HUES6 (cell line): Measurements from ENCODE around the gene AMELY.
"Not testable (repeated sequence)": the region's sequence is repeated elsewhere in the genome, so short reads cannot be mapped to it uniquely, and the experiment has no call there.

Experiments
- H3K27ac ChIP-seq: 2 replicates; pipeline ENCODE4 v1.7.0; 2013; ENCODE audit warnings: low read depth, mild to moderate bottlenecking, low read length, inconsistent platforms
- H3K27me3 ChIP-seq: 2 replicates; pipeline ENCODE4 v1.6.1; 2013; ENCODE audit warnings: low read length; ENCODE audit not compliant: control insufficient read depth, insufficient read depth
- H3K36me3 ChIP-seq: 2 replicates; pipeline ENCODE4 v1.6.1; 2013; ENCODE audit warnings: low read length; ENCODE audit not compliant: control insufficient read depth, insufficient read depth
- H3K4me1 ChIP-seq: 2 replicates; pipeline ENCODE4 v1.6.1; 2013; ENCODE audit warnings: low read length; ENCODE audit not compliant: control insufficient read depth, insufficient read depth
- H3K4me3 ChIP-seq: 2 replicates; pipeline ENCODE4 v1.5.1; 2013; ENCODE audit warnings: low read depth, low read length
- H3K9ac ChIP-seq: one replicate; pipeline ENCODE4 v1.6.1; 2013; ENCODE audit warnings: mild to moderate bottlenecking, low read length
- H3K9me3 ChIP-seq: 2 replicates; pipeline ENCODE4 v1.6.1; 2013; ENCODE audit warnings: low read depth, low read length; ENCODE audit not compliant: control insufficient read depth, insufficient read depth

AMELY gene

GRCh38 chrY:6909856-6910255, 1.7 kb downstream of the AMELY start:
- H3K36me3 ChIP-seq = no peaks in the 10 kb centered on the region
- H3K27me3 ChIP-seq = no peaks in the 10 kb centered on the region
- no peaks in the 10 kb centered on the region for H3K4me1 ChIP-seq
- H3K9ac ChIP-seq = no peak overlapping the region
- no peak overlapping the region for H3K27ac ChIP-seq
- H3K9me3 ChIP-seq = no peaks in the 10 kb centered on the region
- no peak overlapping the region for H3K4me3 ChIP-seq

GRCh38 chrY:6909118-6909521, 2.4 kb downstream of the AMELY start:
- H3K4me3 ChIP-seq = no peak overlapping the region
- H3K9ac ChIP-seq = no peak overlapping the region
- no peaks in the 10 kb centered on the region for H3K4me1 ChIP-seq
- H3K27ac ChIP-seq = no peak overlapping the region
- no peaks in the 10 kb centered on the region for H3K9me3 ChIP-seq
- H3K27me3 ChIP-seq = no peaks in the 10 kb centered on the region
- no peaks in the 10 kb centered on the region for H3K36me3 ChIP-seq

- not testable (repeated sequence) for H3K9me3 ChIP-seq, H3K9ac ChIP-seq, H3K4me1 ChIP-seq, H3K27ac ChIP-seq, H3K36me3 ChIP-seq, H3K27me3 ChIP-seq, H3K4me3 ChIP-seq
Measured at GRCh38 chrY:6908021-6908420, 3.5 kb downstream of the AMELY start.

GRCh38 chrY:6907591-6907990, 4.0 kb downstream of the AMELY start:
- H3K4me1 ChIP-seq = no peaks in the 10 kb centered on the region
- H3K9ac ChIP-seq = no peak overlapping the region
- H3K9me3 ChIP-seq = no peaks in the 10 kb centered on the region
- H3K27me3 ChIP-seq = no peaks in the 10 kb centered on the region
- H3K4me3 ChIP-seq = no peak overlapping the region
- H3K36me3 ChIP-seq = no peaks in the 10 kb centered on the region
- H3K27ac ChIP-seq = no peak overlapping the region

DNA sequence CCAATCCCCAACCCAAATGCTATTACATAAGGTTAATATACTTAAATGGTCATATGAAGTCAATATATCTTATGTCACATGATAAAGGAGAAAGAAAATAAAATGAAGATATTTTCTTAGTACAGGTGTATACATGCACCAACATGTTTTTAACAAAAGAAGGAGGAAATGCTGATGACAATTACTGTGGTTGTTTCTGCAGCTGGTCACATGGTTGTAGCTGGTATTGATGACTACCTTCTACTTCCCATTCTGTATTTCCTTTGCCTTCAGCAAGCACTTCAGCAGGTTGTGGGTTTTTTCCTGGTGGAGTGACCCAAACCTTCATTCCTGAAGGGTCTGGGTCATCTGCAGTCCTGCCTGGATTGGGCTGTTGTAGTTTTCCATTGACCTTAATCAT, 9.4 kb downstream of the AMELY start:
- H3K27me3 ChIP-seq, H3K4me1 ChIP-seq, H3K27ac ChIP-seq, H3K9me3 ChIP-seq, H3K4me3 ChIP-seq, H3K36me3 ChIP-seq, H3K9ac ChIP-seq: not testable (repeated sequence)

DNA sequence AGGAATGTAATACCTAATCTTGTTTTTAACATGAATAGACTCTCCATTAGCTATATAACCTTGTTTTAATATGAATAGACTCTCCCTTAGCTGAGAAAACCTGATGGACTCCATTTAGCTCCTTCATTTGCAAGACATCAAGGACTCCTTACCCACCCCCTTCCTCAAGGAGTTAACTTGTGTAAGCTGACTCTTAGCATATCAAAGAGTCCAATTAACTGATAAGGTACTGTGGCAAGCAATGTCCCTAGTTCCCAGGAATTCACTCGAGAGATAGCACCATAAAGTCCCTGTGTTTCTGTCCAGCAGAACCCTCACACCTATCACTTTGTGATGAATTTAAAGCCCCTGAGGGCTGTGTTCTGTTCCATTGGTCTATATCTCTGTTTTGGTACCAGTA, 16.3 kb downstream of the AMELY start:
- Histone ChIP-seq H3K4me3 (no peak overlapping the region), H3K9me3 (no peaks in the 10 kb centered on the region), H3K4me1 (no peaks in the 10 kb centered on the region), H3K9ac (no peak overlapping the region), H3K36me3 (no peaks in the 10 kb centered on the region), H3K27ac (no peak overlapping the region), H3K27me3 (no peaks in the 10 kb centered on the region)

- Histone ChIP-seq H3K27ac (no peak overlapping the region), H3K4me3 (no peak overlapping the region), H3K4me1 (no peaks in the 10 kb centered on the region), H3K9ac (no peak overlapping the region), H3K9me3 (no peaks in the 10 kb centered on the region), H3K27me3 (no peaks in the 10 kb centered on the region), H3K36me3 (no peaks in the 10 kb centered on the region)
Measured at GRCh38 chrY:6894496-6894895, 17.1 kb downstream of the AMELY start.

- Histone ChIP-seq H3K4me3 (no peak overlapping the region), H3K9me3 (no peaks in the 10 kb centered on the region), H3K27ac (no peak overlapping the region), H3K4me1 (no peaks in the 10 kb centered on the region), H3K36me3 (no peaks in the 10 kb centered on the region), H3K27me3 (no peaks in the 10 kb centered on the region), H3K9ac (no peak overlapping the region)
Measured at GRCh38 chrY:6849384-6849783, 62.2 kb downstream of the AMELY start.

DNA sequence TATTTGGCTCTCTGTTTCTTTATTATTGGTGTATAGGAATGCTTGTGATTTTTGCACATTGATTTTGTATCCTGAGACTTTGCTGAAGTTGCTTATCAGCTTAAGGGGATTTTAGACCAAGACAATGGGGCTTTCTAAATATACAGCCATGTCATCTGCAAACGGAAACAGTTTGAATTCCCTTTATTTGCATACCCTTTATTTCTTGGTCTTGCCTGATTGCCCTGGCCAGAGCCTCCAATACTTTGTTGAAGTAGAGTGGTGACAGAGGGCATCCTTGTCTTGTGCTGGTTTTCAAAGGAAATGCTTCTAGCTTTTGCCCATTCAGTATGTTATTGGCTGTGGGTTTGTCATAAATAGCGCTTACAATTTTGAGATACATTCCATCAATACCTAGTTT, 68.9 kb downstream of the AMELY start:
- H3K9ac ChIP-seq, H3K36me3 ChIP-seq, H3K9me3 ChIP-seq, H3K4me3 ChIP-seq, H3K4me1 ChIP-seq, H3K27ac ChIP-seq, H3K27me3 ChIP-seq: not testable (repeated sequence)
